IPS DF 19.7 (cell line): ENCODE results near the gene SNAPC2.
"Not testable (repeated sequence)": the region's sequence is repeated elsewhere in the genome, so short reads cannot be mapped to it uniquely, and the experiment has no call there.

Experiments
- DNase-seq: peaks from one replicate; pipeline ENCODE4 v3.0.0-alpha.2; 2013; ENCODE audit warnings: low read depth, low spot score

Gene SNAPC2

GRCh38 chr19:7888145-7888825 lies 31.9 kb upstream of the SNAPC2 start, which contains the start of gene LRRC8E:
Gene LRRC8E, plus strand, starts transcription at chr19:7888510. Its CDS starts 7,094 bp downstream, at chr19:7895604.
- DNase-seq = no peak

GRCh38 chr19:7888826-7889217 lies 31.3 kb upstream of the SNAPC2 start:
- no peak for DNase-seq

GRCh38 chr19:7893362-7894101 lies 26.6 kb upstream of the SNAPC2 start:
- not testable (repeated sequence) for DNase-seq

DNA sequence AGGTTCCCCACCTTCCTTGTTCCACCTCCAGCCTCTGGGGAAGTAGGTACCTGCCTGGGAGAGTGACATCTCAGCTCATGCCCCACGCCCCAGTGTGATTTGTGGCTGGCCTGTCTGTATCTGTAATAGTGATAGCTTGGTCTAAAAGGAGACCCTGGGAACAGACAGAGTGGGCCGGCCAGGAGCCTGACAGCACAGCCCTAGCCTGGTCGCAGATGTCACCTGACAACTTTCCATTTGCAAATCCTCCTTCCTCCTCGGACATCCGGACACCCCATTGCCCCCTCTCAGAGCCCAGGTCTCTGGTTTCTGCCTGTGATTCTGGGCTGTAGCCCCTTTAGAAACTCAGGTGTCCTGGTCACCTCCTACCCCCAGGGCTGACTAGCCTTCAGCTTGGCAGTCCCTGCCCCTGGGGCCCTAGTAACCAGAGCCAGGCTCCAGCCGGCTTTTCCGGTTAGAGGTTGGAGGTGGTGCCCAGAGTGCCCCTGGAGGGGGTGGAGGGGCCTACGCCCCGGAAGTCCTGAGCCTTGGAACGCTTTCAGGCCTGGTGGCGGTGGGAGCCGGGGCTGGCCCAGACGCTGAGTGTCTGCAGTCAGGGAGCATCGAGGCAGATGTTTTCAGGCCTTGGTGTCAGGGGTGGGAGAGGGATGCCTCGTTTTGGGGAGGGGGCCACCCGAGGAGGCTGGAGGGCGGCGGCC lies 25.4 kb upstream of the SNAPC2 start:
- no peak for DNase-seq

GRCh38 chr19:7895565-7895964 lies 24.6 kb upstream of the SNAPC2 start:
- no peak for DNase-seq

GRCh38 chr19:7897292-7897691 lies 22.8 kb upstream of the SNAPC2 start:
- no peak for DNase-seq

DNA sequence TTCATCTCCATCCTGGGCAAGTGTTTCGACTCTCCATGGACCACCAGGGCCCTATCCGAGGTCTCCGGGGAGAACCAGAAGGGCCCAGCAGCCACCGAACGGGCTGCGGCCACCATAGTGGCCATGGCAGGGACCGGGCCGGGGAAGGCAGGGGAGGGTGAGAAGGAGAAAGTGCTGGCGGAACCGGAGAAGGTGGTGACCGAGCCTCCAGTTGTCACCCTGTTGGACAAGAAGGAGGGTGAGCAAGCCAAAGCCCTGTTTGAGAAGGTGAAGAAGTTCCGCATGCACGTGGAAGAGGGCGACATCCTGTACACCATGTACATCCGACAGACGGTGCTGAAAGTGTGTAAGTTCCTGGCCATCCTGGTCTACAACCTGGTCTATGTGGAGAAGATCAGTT lies 21.2 kb upstream of the SNAPC2 start:
- no peak for DNase-seq

GRCh38 chr19:7899751-7900378 lies 20.3 kb upstream of the SNAPC2 start:
- no peak for DNase-seq

DNA sequence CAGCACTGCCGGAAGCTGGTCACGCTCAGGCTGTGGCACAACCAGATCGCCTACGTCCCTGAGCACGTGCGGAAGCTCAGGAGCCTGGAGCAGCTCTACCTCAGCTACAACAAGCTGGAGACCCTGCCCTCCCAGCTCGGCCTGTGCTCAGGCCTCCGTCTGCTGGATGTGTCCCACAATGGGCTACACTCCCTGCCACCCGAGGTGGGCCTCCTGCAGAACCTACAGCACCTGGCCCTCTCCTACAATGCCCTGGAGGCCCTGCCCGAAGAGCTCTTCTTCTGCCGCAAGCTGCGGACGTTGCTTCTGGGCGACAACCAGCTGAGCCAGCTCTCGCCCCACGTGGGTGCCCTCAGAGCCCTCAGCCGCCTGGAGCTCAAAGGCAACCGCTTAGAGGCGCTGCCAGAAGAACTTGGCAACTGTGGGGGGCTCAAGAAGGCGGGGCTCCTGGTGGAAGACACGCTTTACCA lies 19.7 kb upstream of the SNAPC2 start:
- no peak for DNase-seq

- no peak for DNase-seq
Observed at GRCh38 chr19:7900931-7901330, 19.2 kb upstream of the SNAPC2 start.

DNA sequence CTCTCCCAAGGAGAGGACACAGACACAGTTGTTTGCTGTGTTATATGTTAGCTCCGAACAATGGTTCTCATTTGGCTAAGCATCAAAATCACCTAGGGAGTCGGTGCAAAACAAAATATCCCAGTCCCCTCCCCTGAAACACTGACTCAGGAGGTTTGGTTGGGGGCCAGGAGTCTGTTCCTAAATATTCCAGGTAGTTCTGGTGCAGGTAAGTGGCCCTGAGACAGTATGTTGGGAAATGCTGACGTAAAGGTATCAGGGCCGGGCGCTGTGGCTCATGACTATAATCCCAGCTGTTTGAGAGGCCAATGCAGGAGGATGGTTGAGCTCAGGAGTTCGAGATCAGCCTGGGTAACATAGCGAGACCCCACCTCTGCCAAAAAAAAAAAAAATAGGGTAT lies 18.8 kb upstream of the SNAPC2 start:
- DNase-seq = no peak

DNA sequence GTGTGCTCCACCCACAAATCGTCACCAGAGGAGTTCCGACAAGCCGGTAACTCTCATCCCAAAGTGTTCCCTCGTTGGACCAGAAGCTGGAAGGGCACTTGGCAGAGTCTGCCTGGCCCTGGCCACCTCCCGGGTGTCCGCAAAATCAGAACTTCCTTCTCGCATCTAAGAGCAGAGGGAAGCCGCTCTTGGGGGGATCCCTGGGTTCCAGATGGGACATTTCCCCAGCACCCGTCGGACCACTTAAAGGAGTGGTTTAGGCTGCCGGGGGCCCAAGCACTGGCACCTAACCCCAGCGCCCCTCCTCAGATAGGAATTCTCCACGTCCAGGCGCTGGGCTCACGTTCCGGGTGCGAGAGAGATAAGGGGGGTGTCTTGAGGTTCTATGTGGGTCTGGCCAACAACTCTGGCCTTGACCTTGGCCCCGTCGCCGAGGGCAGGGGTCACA lies 17.3 kb upstream of the SNAPC2 start:
- DNase-seq = no peak

- peak; percentile 95 for DNase-seq
Observed at GRCh38 chr19:7903244-7904073, 16.7 kb upstream of the SNAPC2 start, which contains the start of gene MAP2K7. Gene MAP2K7, plus strand, starts transcription at chr19:7903877. Its CDS starts 68 bp downstream, at chr19:7903945.

DNA sequence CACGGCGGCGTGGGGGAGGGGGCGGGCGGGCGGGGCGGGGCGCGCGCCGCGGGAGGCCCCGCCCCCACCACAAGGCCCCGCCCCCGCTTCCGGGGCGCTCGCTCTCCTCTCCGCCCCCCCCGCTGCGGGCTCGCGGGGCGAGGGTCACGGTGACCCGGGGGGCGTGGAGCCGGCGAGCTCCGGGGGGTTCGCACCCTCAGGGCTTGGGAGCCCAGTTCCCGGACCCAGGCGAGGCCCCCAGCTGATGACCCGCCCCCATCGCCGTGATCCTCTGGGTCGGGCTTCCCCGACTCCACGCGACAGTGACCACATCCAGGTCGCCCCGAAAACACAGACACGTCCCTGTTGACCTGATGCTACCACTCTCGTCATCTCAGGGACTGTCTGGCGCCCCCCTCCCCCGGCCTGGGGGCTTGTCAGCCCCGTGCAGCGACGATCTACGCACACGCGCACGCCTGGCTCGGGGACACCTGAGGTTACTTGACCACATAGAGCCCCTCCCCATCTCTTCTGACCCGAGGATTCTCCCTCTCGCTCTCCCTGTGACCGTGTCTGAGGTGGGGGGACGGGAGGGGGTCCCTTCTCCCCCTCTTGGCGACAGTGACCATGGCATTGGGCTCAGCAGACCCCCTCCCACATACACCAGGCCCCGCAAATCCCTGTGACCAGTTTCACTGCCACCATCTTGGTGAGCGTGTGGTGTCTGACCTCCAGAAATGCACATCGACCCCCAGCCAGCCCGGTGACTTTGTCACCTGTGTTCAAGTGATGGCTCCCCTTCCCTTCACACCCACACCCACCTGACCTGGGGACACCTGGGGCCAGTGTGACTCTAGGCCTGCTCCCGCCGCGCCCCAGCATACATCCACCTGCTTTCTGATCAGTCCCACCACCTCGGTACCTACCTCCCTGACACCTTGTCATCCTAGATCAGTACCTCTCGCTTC lies 15.8 kb upstream of the SNAPC2 start:
- no peak for DNase-seq

DNA sequence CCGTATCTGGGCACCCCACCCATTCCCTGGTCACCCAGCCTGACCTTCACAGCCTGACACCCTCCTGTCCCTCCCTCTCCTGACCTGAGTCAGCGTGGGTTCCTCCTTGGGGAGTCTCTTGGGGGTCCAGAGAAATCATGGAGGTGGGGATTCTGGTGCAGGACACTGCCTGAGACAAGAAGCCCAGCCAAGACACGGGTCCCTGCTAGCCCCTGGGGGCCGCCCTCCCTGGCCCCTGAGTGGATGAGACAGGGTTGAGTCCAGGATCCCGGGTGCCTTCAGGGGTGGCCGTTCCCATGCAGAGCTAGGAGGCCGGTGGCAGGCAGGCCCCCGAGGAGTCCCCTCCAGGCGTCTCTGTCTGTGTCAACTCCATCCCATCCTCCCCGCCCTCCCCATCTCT lies 14.9 kb upstream of the SNAPC2 start:
- no peak for DNase-seq

- no peak for DNase-seq
Observed at GRCh38 chr19:7905859-7906258, 14.3 kb upstream of the SNAPC2 start.

DNA sequence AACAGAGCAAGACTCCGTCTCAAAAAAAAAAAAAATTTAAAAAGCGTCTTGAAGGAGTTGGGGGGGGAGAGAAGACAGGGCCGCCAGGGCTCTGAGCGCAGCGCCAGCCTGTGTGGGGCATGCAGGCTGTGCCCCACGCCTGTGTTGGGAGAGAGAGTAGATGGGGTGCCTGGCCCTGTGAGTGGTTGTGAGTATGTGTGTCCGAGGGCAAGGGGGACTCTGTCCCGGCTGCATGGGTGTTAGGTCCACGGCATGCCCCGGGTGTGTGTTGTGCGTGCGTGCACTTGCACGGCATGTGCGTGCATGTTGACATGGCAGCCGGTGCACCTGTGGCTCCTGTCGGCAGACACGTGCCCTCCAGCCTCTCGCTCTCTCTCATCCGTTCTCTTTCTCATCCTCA lies 13.0 kb upstream of the SNAPC2 start:
- no peak for DNase-seq

DNA sequence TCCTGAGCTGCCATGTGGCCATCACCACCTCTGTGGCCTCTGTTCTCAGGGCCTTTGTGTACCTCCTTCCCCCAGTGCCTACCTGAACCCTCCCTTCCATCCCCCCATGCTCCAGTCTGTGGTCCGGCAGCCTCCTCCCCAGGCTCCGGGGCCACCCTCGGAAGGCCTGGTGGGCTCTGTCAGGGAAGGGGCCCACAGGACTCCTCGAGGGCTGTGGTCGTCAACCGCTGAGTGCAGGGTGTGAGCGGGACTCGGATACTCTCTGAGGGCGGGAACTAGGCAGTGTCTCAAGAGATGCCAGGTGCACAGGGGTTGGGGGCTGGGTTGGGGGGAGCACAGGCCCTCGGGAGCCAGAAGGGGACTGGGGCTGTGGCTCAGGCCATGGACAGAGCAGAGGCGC lies 12.6 kb upstream of the SNAPC2 start:
- no peak for DNase-seq

GRCh38 chr19:7908078-7908699 lies 11.9 kb upstream of the SNAPC2 start:
- no peak for DNase-seq
